Activated naive CD8-positive, alpha-beta T cell (primary cell): ENCODE data around the gene P3H1.
"Not testable (repeated sequence)": the region's sequence is repeated elsewhere in the genome, so short reads cannot be mapped to it uniquely, and the experiment has no call there.

Experiments used
- H3K27ac Mint-ChIP-seq: one replicate; pipeline ENCODE4 v1.8.0; 2021; ENCODE audit warnings: mixed read lengths
- H3K27me3 Mint-ChIP-seq: one replicate; pipeline ENCODE4 v1.8.0; 2021; ENCODE audit warnings: mixed read lengths
- H3K36me3 Mint-ChIP-seq: one replicate; pipeline ENCODE4 v1.8.0; 2021; ENCODE audit warnings: mixed read lengths
- H3K4me1 Mint-ChIP-seq: one replicate; pipeline ENCODE4 v1.8.0; 2021; ENCODE audit warnings: low read depth, mixed read lengths
- H3K4me3 Mint-ChIP-seq: one replicate; pipeline ENCODE4 v1.8.0; 2021; ENCODE audit warnings: mild to moderate bottlenecking, mixed read lengths
- H3K9me3 Mint-ChIP-seq: one replicate; pipeline ENCODE4 v1.8.0; 2021; ENCODE audit warnings: low read depth, mixed read lengths

The P3H1 gene

GRCh38 chr1:42734201-42735035 lies 32.4 kb downstream of the P3H1 start:
- Mint-ChIP-seq H3K27ac (no peak overlapping the region), H3K4me1 (peaks cover 9% of the 10 kb centered on the region), H3K4me3 (no peak overlapping the region), H3K36me3 (no peaks in the 10 kb centered on the region), H3K9me3 (no peaks in the 10 kb centered on the region), H3K27me3 (no peaks in the 10 kb centered on the region)

- no peaks in the 10 kb centered on the region for H3K9me3 Mint-ChIP-seq
- H3K27me3 Mint-ChIP-seq = no peaks in the 10 kb centered on the region
- H3K4me1 Mint-ChIP-seq = peaks cover 9% of the 10 kb centered on the region
- no peaks in the 10 kb centered on the region for H3K36me3 Mint-ChIP-seq
- H3K4me3 Mint-ChIP-seq = no peak overlapping the region
- H3K27ac Mint-ChIP-seq = no peak overlapping the region
Observed at GRCh38 chr1:42733415-42734200, 33.2 kb downstream of the P3H1 start.

- H3K4me1 Mint-ChIP-seq = peaks cover 7% of the 10 kb centered on the region
- no peaks in the 10 kb centered on the region for H3K27me3 Mint-ChIP-seq
- H3K4me3 Mint-ChIP-seq = no peak overlapping the region
- H3K27ac Mint-ChIP-seq = no peak overlapping the region
- no peaks in the 10 kb centered on the region for H3K9me3 Mint-ChIP-seq
- no peaks in the 10 kb centered on the region for H3K36me3 Mint-ChIP-seq
Observed at GRCh38 chr1:42732126-42732680, 34.6 kb downstream of the P3H1 start.

- Mint-ChIP-seq H3K27me3 (no peaks in the 10 kb centered on the region), H3K36me3 (no peaks in the 10 kb centered on the region), H3K27ac (no peak overlapping the region)
Observed at GRCh38 chr1:42731585-42731984, 35.2 kb downstream of the P3H1 start.

GRCh38 chr1:42730988-42731387 lies 35.8 kb downstream of the P3H1 start:
- H3K4me3 Mint-ChIP-seq = no peak overlapping the region
- H3K9me3 Mint-ChIP-seq = no peaks in the 10 kb centered on the region
- H3K36me3 Mint-ChIP-seq = no peaks in the 10 kb centered on the region
- H3K27ac Mint-ChIP-seq = no peak overlapping the region
- no peaks in the 10 kb centered on the region for H3K4me1 Mint-ChIP-seq
- no peaks in the 10 kb centered on the region for H3K27me3 Mint-ChIP-seq

More at GRCh38 chr1:42731585-42731984, 35.2 kb downstream of the P3H1 start:
- Mint-ChIP-seq H3K4me3 (no peak overlapping the region), H3K9me3 (no peaks in the 10 kb centered on the region), H3K4me1 (peaks cover 1% of the 10 kb centered on the region)

- no peaks in the 10 kb centered on the region for H3K9me3 Mint-ChIP-seq
- H3K36me3 Mint-ChIP-seq = no peaks in the 10 kb centered on the region
- no peak overlapping the region for H3K4me3 Mint-ChIP-seq
- no peaks in the 10 kb centered on the region for H3K4me1 Mint-ChIP-seq
- H3K27ac Mint-ChIP-seq = no peak overlapping the region
- no peaks in the 10 kb centered on the region for H3K27me3 Mint-ChIP-seq
Observed at GRCh38 chr1:42730002-42730401, 36.8 kb downstream of the P3H1 start.

- H3K36me3 Mint-ChIP-seq, H3K4me1 Mint-ChIP-seq, H3K27me3 Mint-ChIP-seq, H3K9me3 Mint-ChIP-seq, H3K27ac Mint-ChIP-seq, H3K4me3 Mint-ChIP-seq: not testable (repeated sequence)
Observed at GRCh38 chr1:42725820-42726219, 41.0 kb downstream of the P3H1 start.

- Mint-ChIP-seq H3K4me3 (no peak overlapping the region), H3K27ac (no peak overlapping the region), H3K9me3 (no peaks in the 10 kb centered on the region), H3K4me1 (no peaks in the 10 kb centered on the region), H3K36me3 (peaks cover under 1% of the 10 kb centered on the region), H3K27me3 (no peaks in the 10 kb centered on the region)
Observed at GRCh38 chr1:42723511-42723910, 43.3 kb downstream of the P3H1 start.

GRCh38 chr1:42722403-42722802 lies 44.4 kb downstream of the P3H1 start:
- not testable (repeated sequence) for H3K36me3 Mint-ChIP-seq, H3K27me3 Mint-ChIP-seq, H3K4me1 Mint-ChIP-seq, H3K27ac Mint-ChIP-seq, H3K4me3 Mint-ChIP-seq, H3K9me3 Mint-ChIP-seq

GRCh38 chr1:42721926-42722325 lies 44.9 kb downstream of the P3H1 start:
- no peaks in the 10 kb centered on the region for H3K9me3 Mint-ChIP-seq
- no peak overlapping the region for H3K27ac Mint-ChIP-seq
- H3K4me3 Mint-ChIP-seq = no peak overlapping the region
- H3K4me1 Mint-ChIP-seq = no peaks in the 10 kb centered on the region
- H3K27me3 Mint-ChIP-seq = no peaks in the 10 kb centered on the region
- peaks cover 12% of the 10 kb centered on the region for H3K36me3 Mint-ChIP-seq

GRCh38 chr1:42720868-42721267 lies 46.0 kb downstream of the P3H1 start:
- Mint-ChIP-seq H3K9me3 (no peaks in the 10 kb centered on the region), H3K4me3 (no peak overlapping the region), H3K4me1 (no peaks in the 10 kb centered on the region), H3K36me3 (peaks cover 18% of the 10 kb centered on the region), H3K27me3 (no peaks in the 10 kb centered on the region), H3K27ac (no peak overlapping the region)

GRCh38 chr1:42714441-42714840 lies 52.4 kb downstream of the P3H1 start:
- not testable (repeated sequence) for H3K27ac Mint-ChIP-seq

GRCh38 chr1:42713293-42713692 lies 53.5 kb downstream of the P3H1 start:
- no peaks in the 10 kb centered on the region for H3K27me3 Mint-ChIP-seq
- H3K9me3 Mint-ChIP-seq = peaks cover 9% of the 10 kb centered on the region
- H3K4me3 Mint-ChIP-seq = no peak overlapping the region
- peaks cover 10% of the 10 kb centered on the region for H3K4me1 Mint-ChIP-seq
- H3K36me3 Mint-ChIP-seq = peaks cover 56% of the 10 kb centered on the region
- H3K27ac Mint-ChIP-seq = no peak overlapping the region

More at GRCh38 chr1:42714441-42714840, 52.4 kb downstream of the P3H1 start:
- H3K4me3 Mint-ChIP-seq, H3K9me3 Mint-ChIP-seq, H3K27me3 Mint-ChIP-seq: not testable (repeated sequence)
- peaks cover 55% of the 10 kb centered on the region for H3K36me3 Mint-ChIP-seq
- H3K4me1 Mint-ChIP-seq = peaks cover 10% of the 10 kb centered on the region

GRCh38 chr1:42712808-42713207 lies 54.0 kb downstream of the P3H1 start:
- H3K9me3 Mint-ChIP-seq, H3K27me3 Mint-ChIP-seq, H3K4me3 Mint-ChIP-seq, H3K27ac Mint-ChIP-seq: not testable (repeated sequence)
- Mint-ChIP-seq H3K36me3 (peaks cover 57% of the 10 kb centered on the region), H3K4me1 (peaks cover 10% of the 10 kb centered on the region)

GRCh38 chr1:42703888-42704464 lies 62.9 kb downstream of the P3H1 start:
- peaks cover 5% of the 10 kb centered on the region for H3K4me1 Mint-ChIP-seq
- peak overlapping the region; percentile 11 for H3K27ac Mint-ChIP-seq
- no peaks in the 10 kb centered on the region for H3K27me3 Mint-ChIP-seq
- H3K36me3 Mint-ChIP-seq = peaks cover 33% of the 10 kb centered on the region
- H3K4me3 Mint-ChIP-seq = no peak overlapping the region
- H3K9me3 Mint-ChIP-seq = no peaks in the 10 kb centered on the region
